Esophagus squamous epithelium (tissue), 4 donors: Measurements from ENCODE around the gene PDLIM5.

Source experiments
- POLR2A ChIP-seq, 4 donors: fragments of 450-650 bp; IDR thresholded peaks; one replicate each; pipeline ENCODE4 v1.6.1; 2017; ENCODE audit warnings: antibody characterized with exemption in 4 of 4, mild to moderate bottlenecking in 4 of 4, moderate library complexity in 3 of 4
- TF ChIP-seq, protein P1 (sequence below), 6 experiments: fragments of 450-650 bp in 4 of 6; fragments of 200-600 bp in 2 of 6; sonication (generic) in 2 of 6; IDR thresholded peaks; one replicate each; pipeline ENCODE4 v1.5.1; 2016 to 2019; ENCODE audit warnings: antibody characterized with exemption in 6 of 6, mild to moderate bottlenecking in 4 of 6, moderate library complexity in 4 of 6

DNA sequence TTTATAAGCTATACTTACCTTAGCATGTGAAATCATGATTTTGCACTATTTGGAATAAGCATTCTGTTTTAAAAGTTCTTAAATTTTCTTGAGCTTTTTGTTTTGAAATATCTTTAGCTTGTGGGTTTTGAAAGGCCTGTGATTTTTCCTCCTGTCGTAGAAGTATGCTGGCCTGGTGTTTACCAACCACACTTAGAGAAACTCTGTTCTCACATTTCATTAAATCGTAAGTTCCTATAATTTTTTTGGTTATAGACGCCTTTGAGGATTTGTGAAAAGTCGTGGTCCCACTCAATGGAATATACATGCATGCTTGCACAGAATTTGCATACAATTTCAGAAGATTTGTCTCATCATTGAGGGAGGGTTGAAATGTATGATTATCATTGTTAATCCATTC is 63.6 kb downstream of the PDLIM5 start:
- TF ChIP-seq, protein P1, sequence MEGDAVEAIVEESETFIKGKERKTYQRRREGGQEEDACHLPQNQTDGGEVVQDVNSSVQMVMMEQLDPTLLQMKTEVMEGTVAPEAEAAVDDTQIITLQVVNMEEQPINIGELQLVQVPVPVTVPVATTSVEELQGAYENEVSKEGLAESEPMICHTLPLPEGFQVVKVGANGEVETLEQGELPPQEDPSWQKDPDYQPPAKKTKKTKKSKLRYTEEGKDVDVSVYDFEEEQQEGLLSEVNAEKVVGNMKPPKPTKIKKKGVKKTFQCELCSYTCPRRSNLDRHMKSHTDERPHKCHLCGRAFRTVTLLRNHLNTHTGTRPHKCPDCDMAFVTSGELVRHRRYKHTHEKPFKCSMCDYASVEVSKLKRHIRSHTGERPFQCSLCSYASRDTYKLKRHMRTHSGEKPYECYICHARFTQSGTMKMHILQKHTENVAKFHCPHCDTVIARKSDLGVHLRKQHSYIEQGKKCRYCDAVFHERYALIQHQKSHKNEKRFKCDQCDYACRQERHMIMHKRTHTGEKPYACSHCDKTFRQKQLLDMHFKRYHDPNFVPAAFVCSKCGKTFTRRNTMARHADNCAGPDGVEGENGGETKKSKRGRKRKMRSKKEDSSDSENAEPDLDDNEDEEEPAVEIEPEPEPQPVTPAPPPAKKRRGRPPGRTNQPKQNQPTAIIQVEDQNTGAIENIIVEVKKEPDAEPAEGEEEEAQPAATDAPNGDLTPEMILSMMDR (IDR thresholded peaks at IDR 0.05), result no peak
- TF ChIP-seq POLR2A (IDR thresholded peaks at IDR 0.05), result no peak
